GM11168 (cell line): Measurements from ENCODE around the gene CXorf38.

ENCODE experiments used
- in situ Hi-C: fragments of 300-500 bp; cut with MboI; formaldehyde crosslinking; loops from one replicate; pipeline ENCODE4 v1.12.0; 2022; ENCODE audit warnings: low sequenced_read_pairs; ENCODE audit not compliant: unreplicated experiment

The CXorf38 gene

GRCh38 chrX:40578039-40578695 is 69.2 kb downstream of the CXorf38 start:
- in situ Hi-C loops, result no loop called here
